IgD-negative memory B cell (primary cell): ENCODE data around the gene PCED1A. TPM values are rescaled to one million over a fixed set of nuclear protein-coding genes. Genes with fewer than 3 reads are reported as not detected.

Source experiments
- H3K27ac Mint-ChIP-seq, 3 donors: one replicate each; pipeline ENCODE4 v1.8.0; 2020 to 2022; ENCODE audit warnings: mild to moderate bottlenecking in 3 of 3, mixed read lengths in 3 of 3, moderate library complexity in 1 of 3
- H3K27me3 Mint-ChIP-seq: one replicate; pipeline ENCODE4 v1.8.0; 2021; ENCODE audit warnings: mixed read lengths
- H3K36me3 Mint-ChIP-seq: one replicate; pipeline ENCODE4 v1.8.0; 2020; ENCODE audit warnings: mild to moderate bottlenecking, mixed read lengths
- H3K4me1 Mint-ChIP-seq, 3 donors: one replicate each; pipeline ENCODE4 v1.8.0; 2020 to 2022; ENCODE audit warnings: mixed read lengths in 3 of 3, mild to moderate bottlenecking in 1 of 3
- H3K4me3 Mint-ChIP-seq, 4 donors: one replicate each; pipeline ENCODE4 v1.8.0; 2020 to 2022; ENCODE audit warnings: mild to moderate bottlenecking in 4 of 4, mixed read lengths in 4 of 4, moderate library complexity in 3 of 4
- H3K9me3 Mint-ChIP-seq, 3 donors: one replicate each; pipeline ENCODE4 v1.8.0; 2020 to 2021; ENCODE audit warnings: mixed read lengths in 3 of 3, mild to moderate bottlenecking in 1 of 3
- polyA plus RNA-seq: library from polyadenylated mRNA; unstranded; fragments of 300-500 nt; fragmentation: Illumina TruSeq; gene quantifications from one replicate; pipeline ENCODE4 v1.2.3, GENCODE V29; 2021

PCED1A gene
- polyA plus RNA-seq, 1 donor from 2014 or later = 18.2 TPM

DNA sequence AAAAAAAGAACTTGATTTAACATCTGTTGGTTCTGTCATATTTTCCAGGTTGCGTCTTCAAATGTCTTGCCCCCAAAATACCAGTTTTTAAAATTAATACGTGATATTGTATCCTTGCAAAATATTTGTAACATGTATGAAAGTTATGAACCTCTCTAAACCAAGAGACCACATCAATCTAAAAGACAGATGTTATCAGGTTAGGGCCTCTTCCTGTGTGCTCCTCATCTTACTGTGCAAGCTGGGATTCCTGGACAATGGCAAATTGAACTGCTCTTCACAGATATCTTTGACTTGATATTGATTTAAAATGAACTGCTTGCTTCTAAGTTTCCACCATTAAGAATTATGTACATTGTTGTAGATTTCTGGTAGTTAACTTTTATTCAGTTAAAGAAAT is 14.7 kb downstream of the PCED1A start:
- Mint-ChIP-seq H3K36me3 (no peaks in the 10 kb centered on the region), H3K27me3 (peaks cover 24% of the 10 kb centered on the region), H3K27ac (peak overlapping the region in 1 of 3 donors; percentile 53), H3K9me3 (no peaks in the 10 kb centered on the region), H3K4me1 (peaks cover 3 to 8% (median 8%) of the 10 kb centered on the region in 3 donors), H3K4me3 (no peak overlapping the region)

DNA sequence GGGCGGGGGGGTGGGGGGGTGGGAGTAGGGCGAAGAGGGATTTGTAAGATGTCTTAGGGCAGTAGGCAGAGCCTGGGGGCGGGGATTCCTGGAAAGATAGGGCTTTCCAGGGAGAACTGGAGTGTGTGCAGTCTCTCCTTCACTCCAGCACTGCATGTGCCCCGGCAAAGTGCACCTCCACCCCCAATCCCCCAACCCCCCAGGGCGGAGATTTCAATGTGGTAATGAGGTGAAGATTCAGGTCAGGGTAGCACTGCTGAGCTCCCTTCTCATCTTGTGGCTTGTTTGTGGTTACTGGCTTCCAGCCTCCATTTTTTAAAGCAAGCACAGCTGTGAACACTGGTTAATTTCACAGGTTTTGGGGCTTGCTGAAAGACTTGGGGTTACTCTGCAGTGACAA is 18.4 kb downstream of the PCED1A start:
- Mint-ChIP-seq H3K36me3 (no peaks in the 10 kb centered on the region), H3K9me3 (no peaks in the 10 kb centered on the region), H3K4me3 (peak overlapping the region in 1 of 4 donors; percentile 47), H3K27me3 (peaks cover 28% of the 10 kb centered on the region), H3K4me1 (peaks cover 8 to 13% (median 9%) of the 10 kb centered on the region in 3 donors), H3K27ac (no peak overlapping the region)

DNA sequence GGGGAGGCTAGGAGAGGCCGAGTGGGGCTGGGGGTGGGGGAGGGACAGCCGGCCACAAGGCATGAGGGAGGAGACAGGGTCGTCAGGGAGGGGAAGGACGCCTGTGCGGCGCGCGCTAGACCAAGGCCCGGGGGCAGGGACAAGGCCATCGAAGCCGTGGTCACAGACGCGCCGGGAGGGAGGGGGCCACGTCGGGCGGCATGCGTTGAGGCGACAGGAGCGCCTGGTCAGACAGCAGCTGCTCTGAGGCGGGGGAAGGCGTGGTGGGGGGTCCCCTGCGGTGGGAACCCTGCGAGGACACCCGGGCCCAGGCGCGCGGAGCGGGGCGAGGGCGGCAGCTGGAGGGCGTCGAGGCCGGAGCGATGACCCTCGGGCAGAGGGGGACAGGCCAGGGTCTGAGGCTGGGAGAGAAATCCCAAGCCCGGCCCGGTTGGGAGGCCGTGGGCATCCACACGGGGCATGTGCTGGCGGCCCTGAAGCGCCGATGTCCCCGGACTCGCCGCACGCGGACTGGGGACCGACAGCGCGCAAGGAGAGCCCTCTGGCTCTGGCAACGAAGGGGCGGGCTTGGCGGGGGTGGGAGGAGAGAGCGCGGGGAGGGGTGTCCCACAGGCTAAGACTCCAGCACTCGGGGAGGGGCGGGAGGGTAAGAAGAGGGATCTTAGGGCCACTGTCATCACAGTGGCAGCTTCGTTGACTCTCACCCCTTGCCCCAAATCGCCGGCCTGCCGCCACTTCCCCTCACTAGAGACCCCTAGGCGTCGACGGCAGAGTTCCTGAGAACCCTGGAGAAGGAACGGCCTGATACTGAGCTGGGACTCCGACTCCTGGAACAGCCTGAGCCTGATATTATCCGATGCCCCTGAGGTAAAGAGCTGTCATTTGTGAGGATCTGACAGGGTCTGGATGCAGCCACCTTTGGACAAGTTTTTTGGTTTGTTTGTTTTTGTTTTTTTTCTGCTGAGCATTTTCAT is 19.3 kb downstream of the PCED1A start:
- H3K27me3 Mint-ChIP-seq = peaks cover 19% of the 10 kb centered on the region
- H3K4me1 Mint-ChIP-seq = peaks cover 6 to 13% (median 8%) of the 10 kb centered on the region in 3 donors
- peak overlapping the region in 1 of 4 donors; percentile 81 for H3K4me3 Mint-ChIP-seq
- H3K9me3 Mint-ChIP-seq = no peaks in the 10 kb centered on the region
- H3K36me3 Mint-ChIP-seq = no peaks in the 10 kb centered on the region
- H3K27ac Mint-ChIP-seq = no peak overlapping the region

DNA sequence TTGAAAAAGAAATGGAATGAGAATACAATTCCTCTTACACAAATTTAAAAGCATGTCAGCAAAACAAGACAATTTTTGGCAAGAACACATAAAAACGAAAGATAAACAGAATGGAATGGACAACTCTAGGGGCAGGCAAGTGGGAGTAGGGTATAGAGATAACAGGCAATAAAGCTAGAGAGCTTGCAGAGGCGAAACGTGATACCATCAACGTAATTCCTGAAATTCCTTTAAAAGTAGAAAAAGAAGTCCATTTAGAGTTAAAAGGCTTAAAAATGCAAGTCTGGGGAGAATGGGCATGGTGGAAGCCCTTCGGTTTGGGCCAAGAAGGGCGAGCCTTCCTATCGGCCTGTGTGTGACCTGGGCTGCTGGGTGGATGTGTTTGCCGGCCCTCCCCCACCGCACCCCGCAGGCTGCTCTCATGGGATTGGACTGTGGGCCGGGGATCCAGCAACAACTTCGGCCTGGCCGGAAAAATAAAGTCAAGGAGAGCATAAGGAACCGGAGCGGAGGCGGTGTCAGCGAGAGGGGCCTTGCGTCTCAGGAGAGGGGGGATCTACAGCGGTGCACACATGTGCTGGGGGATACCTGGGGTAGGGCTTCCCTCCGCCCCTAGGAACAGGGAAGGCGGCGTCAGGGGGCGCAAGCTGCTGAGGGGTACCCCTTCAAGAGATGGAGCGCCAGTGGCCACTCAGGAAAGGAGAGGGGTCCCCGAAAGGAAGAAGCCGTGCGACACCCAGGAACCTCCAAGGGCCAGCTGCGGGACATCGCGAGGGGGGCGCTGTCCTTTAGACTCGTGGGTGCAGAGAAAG is 20.2 kb downstream of the PCED1A start:
- H3K27me3 Mint-ChIP-seq = peaks cover 24% of the 10 kb centered on the region
- peaks cover 6 to 9% (median 8%) of the 10 kb centered on the region in 3 donors for H3K4me1 Mint-ChIP-seq
- no peaks in the 10 kb centered on the region for H3K9me3 Mint-ChIP-seq
- peak overlapping the region in 1 of 3 donors; percentile 26 for H3K27ac Mint-ChIP-seq
- H3K4me3 Mint-ChIP-seq = peak overlapping the region in 1 of 4 donors; percentile 81
- no peaks in the 10 kb centered on the region for H3K36me3 Mint-ChIP-seq

DNA sequence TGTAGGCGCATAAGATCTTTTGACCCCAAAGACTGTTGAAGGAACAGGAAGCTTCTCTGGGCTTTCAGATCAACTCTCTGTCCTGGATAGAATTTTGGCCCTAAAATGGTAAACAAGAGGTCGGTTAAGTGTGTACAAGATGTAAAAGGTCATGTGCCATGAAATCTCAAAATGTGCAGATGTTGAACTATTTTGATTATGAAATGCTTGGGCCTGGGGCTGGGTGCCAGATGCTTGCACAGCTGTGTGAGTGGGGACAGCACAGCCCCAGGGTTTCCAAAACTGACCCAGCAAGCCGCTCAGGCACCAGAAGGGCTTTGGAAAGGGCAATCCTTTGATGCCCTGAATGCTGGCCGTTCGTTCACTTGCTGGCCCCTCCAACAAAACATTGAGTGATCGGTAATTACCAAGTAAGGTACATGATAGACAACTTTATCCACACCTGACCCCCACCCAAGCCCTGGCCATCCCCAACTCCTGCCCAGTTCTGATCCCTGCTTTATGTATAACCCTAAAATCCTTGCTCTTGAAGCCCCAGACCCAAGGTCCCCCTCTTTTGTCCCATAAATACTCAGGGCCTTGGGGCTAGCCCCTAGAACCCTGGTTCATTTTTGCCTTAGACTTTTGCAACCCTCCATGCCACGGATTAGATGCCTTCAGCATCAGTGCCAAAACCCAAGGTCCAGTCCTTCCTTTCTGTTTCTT is 22.4 kb downstream of the PCED1A start:
- H3K9me3 Mint-ChIP-seq = no peaks in the 10 kb centered on the region
- H3K27me3 Mint-ChIP-seq = peaks cover 36% of the 10 kb centered on the region
- H3K4me3 Mint-ChIP-seq = no peak overlapping the region
- H3K4me1 Mint-ChIP-seq = peaks cover 6 to 9% (median 8%) of the 10 kb centered on the region in 3 donors
- no peaks in the 10 kb centered on the region for H3K36me3 Mint-ChIP-seq
- no peak overlapping the region for H3K27ac Mint-ChIP-seq

DNA sequence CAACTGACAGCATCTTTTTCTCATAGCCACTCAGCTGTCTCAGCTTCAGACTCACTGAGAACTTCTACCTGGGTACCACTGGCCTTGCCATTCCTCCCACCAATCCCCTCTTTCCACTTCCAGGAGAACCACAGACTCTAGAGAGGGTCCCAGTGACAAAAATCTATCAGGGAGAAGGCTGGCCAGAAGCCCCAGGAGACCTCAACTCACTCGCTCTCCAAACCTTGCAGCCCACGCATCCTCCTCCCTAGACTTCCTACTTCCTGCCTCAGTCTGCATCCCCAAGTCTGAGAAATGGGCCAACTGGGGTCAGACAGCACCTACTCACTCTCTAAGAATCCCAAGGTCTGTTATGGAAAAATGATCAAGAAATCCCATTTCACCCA is 23.1 kb downstream of the PCED1A start:
- H3K36me3 Mint-ChIP-seq = no peaks in the 10 kb centered on the region
- H3K4me1 Mint-ChIP-seq = peaks cover 6 to 9% (median 8%) of the 10 kb centered on the region in 3 donors
- H3K27ac Mint-ChIP-seq = no peak overlapping the region
- peaks cover 0 to 4% (median 2%) of the 10 kb centered on the region in 3 donors for H3K9me3 Mint-ChIP-seq
- H3K4me3 Mint-ChIP-seq = no peak overlapping the region
- peaks cover 40% of the 10 kb centered on the region for H3K27me3 Mint-ChIP-seq

DNA sequence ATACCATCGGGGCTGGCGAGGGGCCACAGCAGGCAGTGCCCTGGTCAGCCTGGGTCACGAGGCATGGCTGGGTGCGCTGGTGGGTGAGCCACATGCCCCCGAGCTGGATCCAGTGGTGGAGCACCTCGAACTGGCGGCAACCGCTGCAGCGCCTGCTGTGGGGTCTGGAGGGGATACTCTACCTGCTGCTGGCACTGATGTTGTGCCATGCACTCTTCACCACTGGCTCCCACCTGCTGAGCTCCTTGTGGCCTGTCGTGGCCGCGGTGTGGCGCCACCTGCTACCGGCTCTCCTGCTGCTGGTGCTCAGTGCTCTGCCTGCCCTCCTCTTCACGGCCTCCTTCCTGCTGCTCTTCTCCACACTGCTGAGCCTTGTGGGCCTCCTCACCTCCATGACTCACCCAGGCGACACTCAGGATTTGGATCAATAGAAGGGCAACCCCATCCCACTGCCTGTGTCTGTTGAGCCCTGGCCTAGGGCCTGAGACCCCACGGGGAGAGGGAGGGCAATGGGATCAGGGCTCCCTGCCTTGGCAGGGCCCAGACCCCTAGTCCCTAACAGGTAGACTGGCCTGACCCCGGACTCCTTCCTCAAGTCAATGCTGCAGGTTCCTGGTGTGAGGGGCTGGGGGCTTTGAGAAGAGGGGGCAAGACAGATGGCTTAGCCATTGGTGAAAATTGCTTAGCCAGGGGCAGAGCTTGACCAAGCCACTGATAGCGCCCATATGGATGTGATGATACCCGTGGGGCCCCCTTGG is 23.7 kb downstream of the PCED1A start:
- peaks cover 3 to 6% (median 6%) of the 10 kb centered on the region in 3 donors for H3K9me3 Mint-ChIP-seq
- no peaks in the 10 kb centered on the region for H3K36me3 Mint-ChIP-seq
- peaks cover 45% of the 10 kb centered on the region for H3K27me3 Mint-ChIP-seq
- no peak overlapping the region for H3K27ac Mint-ChIP-seq
- peaks cover 5 to 8% (median 7%) of the 10 kb centered on the region in 3 donors for H3K4me1 Mint-ChIP-seq
- H3K4me3 Mint-ChIP-seq = no peak overlapping the region

DNA sequence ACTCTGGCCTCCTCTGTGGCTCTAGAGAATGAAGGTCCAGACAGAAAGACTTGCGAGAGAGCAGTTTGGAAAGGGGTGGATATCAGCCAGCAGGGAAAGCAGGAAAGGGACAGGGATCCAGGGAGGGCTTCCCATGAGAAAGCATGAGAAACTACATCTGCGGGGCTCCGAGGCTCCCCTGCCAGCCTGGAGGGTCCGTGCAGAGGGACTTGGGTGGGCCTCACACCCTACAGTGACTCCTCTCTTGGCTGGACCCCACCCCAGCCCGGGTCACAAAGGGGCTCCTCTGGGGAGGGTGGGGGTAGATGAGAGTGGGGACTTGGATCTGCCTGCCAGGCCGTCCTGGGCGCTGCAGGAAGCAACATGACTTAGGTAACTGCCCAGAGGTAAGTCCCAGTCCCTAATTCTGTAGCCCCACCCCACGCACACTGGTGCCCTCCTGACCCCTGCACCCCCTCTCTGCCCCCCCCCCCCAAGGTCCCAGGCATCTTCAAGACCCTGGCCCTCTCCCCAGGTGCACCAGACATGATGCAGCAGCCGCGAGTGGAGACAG is 24.3 kb downstream of the PCED1A start, which contains the start of gene TMEM239:
TSS of gene TMEM239 (plus strand) at position 335 of the 553 bp plus-strand sequence. CDS start at position 526, 191 bp downstream.
- peaks cover 1 to 5% (median 5%) of the 10 kb centered on the region in 3 donors for H3K4me1 Mint-ChIP-seq
- no peaks in the 10 kb centered on the region for H3K36me3 Mint-ChIP-seq
- H3K27ac Mint-ChIP-seq = peak within 1 kb of the TSS in 1 of 3 donors; percentile 26
- no peak within 1 kb of the TSS for H3K4me3 Mint-ChIP-seq
- peaks cover 3 to 13% (median 7%) of the 10 kb centered on the region in 3 donors for H3K9me3 Mint-ChIP-seq
- peaks cover 45% of the 10 kb centered on the region for H3K27me3 Mint-ChIP-seq

DNA sequence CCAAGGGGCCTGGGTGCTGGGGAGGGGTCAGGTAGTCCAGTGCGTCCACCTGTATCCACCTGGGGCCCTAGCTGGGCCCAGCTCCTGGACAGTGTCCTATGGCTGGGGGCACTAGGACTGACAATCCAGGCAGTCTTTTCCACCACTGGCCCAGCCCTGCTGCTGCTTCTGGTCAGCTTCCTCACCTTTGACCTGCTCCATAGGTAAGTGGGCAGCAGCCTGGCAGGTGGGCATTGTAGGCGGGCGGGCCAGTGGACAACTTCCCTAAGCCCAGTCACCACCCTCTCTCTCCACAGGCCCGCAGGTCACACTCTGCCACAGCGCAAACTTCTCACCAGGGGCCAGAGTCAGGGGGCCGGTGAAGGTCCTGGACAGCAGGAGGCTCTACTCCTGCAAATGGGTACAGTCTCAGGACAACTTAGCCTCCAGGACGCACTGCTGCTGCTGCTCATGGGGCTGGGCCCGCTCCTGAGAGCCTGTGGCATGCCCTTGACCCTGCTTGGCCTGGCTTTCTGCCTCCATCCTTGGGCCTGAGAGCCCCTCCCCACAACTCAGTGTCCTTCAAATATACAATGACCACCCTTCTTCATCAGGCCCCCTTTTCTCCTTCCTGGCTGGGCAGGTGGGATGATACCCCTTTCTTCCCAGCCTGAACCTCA is 25.1 kb downstream of the PCED1A start:
- Mint-ChIP-seq H3K4me1 (peaks cover 1 to 5% (median 5%) of the 10 kb centered on the region in 3 donors), H3K4me3 (no peak overlapping the region), H3K27ac (peak overlapping the region in 1 of 3 donors; percentile 26), H3K9me3 (peaks cover 3 to 18% (median 9%) of the 10 kb centered on the region in 3 donors), H3K36me3 (no peaks in the 10 kb centered on the region), H3K27me3 (peaks cover 44% of the 10 kb centered on the region)

DNA sequence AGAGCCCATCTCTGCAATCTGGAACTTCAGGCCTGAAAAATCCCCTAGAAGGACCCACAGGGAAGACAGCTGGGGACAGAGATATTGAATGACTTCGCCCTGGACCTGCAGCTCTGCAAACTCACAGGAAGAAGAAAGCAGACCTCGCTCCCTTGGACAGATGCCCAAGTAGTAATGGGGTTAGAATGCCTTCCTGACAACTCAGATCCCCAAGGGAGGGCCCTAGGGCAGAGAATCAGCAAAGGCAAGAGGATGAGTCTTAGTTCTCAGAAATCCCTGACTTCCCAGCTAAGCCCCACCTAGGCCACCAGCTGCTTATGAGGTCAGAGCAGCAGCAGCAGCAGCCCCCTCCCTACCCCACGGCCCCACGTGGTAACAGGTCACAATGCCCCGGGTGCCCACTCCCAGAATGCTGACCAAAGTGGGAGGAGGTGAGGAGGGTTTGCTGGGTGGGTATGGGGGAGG is 25.8 kb downstream of the PCED1A start, which contains the start of gene C20orf141:
TSS of gene C20orf141 (plus strand) at position 401 of the 465 bp plus-strand sequence. CDS start 198 bp downstream, outside the sequence.
- no peaks in the 10 kb centered on the region for H3K36me3 Mint-ChIP-seq
- peaks cover 0 to 5% (median 0%) of the 10 kb centered on the region in 3 donors for H3K4me1 Mint-ChIP-seq
- peaks cover 3 to 22% (median 9%) of the 10 kb centered on the region in 3 donors for H3K9me3 Mint-ChIP-seq
- peak within 1 kb of the TSS in 1 of 3 donors; percentile 26 for H3K27ac Mint-ChIP-seq
- H3K4me3 Mint-ChIP-seq = no peak within 1 kb of the TSS
- H3K27me3 Mint-ChIP-seq = peaks cover 39% of the 10 kb centered on the region

DNA sequence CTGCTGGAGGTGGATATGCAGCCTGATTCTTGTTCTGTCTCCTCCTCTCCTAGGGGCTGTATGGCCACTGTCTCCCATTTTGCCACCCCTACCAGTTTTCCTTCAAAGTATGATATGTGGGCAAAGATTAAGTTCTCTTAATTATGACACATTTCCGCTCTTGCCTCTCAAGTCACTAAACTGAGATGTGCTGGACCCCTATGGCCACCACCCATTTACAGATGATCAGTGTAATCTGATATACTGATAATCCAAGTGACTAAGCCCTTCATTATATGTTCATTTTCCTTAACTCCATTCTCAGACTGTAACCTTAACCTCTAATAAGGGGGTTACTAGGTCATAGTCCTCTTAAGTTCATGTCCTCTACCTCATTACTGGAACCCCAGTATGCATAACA is 26.4 kb downstream of the PCED1A start:
- Mint-ChIP-seq H3K9me3 (peaks cover 3 to 23% (median 9%) of the 10 kb centered on the region in 3 donors), H3K36me3 (no peaks in the 10 kb centered on the region), H3K4me3 (no peak overlapping the region), H3K27me3 (peaks cover 41% of the 10 kb centered on the region), H3K4me1 (peaks cover 0 to 5% (median 0%) of the 10 kb centered on the region in 3 donors), H3K27ac (no peak overlapping the region)

DNA sequence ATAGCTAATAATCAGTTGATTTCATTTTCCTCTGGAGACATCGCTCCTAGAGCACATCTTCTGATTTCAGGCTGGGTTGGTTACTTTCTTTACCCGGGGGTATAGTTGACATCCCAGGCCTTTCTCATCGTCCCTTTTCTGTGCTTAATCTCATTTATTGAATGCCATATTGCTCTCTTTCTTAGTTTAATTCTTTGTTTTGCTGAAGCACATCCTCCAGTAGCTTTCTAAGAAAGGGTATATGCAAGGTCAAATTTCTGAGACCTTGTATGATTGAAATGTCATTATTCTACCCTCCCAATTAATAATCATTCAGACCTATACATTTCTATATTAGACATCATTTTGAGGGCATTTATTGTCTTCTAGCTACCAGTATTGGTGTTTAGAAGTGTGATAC is 28.3 kb downstream of the PCED1A start:
- no peak overlapping the region for H3K27ac Mint-ChIP-seq
- H3K9me3 Mint-ChIP-seq = peaks cover 3 to 26% (median 9%) of the 10 kb centered on the region in 3 donors
- no peak overlapping the region for H3K4me3 Mint-ChIP-seq
- H3K36me3 Mint-ChIP-seq = no peaks in the 10 kb centered on the region
- peaks cover 44% of the 10 kb centered on the region for H3K27me3 Mint-ChIP-seq
- peaks cover 0 to under 1% (median 0%) of the 10 kb centered on the region in 3 donors for H3K4me1 Mint-ChIP-seq

DNA sequence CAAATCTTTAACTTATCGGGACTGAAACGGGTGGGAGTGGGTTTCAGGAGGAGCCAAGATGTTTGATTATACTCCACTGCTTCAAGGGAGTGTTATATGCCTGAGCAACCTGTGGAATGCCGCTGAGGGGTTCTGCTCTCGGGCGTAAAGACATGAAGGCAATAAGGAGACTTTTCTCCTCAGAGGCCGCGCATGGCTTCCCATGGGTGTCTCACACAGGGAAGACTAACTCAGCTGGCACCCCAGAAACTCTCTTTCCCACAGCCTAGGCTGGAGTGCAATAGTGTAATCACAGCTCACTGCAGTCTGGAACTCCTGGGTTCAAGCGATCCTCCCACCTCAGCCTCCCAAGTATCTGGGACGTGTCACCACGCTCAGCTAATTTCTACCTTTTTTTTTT is 30.8 kb downstream of the PCED1A start:
- H3K27me3 Mint-ChIP-seq = peaks cover 41% of the 10 kb centered on the region
- no peak overlapping the region for H3K4me3 Mint-ChIP-seq

More for the DNA sequence above, 30.8 kb downstream of the PCED1A start:
- Mint-ChIP-seq H3K9me3 (peaks cover 3 to 26% (median 9%) of the 10 kb centered on the region in 3 donors), H3K4me1 (no peaks in the 10 kb centered on the region), H3K27ac (no peak overlapping the region), H3K36me3 (peaks cover 2% of the 10 kb centered on the region)
